Left hindlimb (tissue), 1 donor: ENCODE measurements around the gene SLC22A31.
A peak's percentile ranks its signal among the peaks of the same experiment; 100 is the strongest.
"Not testable (repeated sequence)": the region's sequence is repeated elsewhere in the genome, so short reads cannot be mapped to it uniquely, and the experiment has no call there.

Experiments used
- DNase-seq: peaks from one replicate; pipeline ENCODE4 v3.0.0-alpha.2; 2018

Gene SLC22A31

DNA sequence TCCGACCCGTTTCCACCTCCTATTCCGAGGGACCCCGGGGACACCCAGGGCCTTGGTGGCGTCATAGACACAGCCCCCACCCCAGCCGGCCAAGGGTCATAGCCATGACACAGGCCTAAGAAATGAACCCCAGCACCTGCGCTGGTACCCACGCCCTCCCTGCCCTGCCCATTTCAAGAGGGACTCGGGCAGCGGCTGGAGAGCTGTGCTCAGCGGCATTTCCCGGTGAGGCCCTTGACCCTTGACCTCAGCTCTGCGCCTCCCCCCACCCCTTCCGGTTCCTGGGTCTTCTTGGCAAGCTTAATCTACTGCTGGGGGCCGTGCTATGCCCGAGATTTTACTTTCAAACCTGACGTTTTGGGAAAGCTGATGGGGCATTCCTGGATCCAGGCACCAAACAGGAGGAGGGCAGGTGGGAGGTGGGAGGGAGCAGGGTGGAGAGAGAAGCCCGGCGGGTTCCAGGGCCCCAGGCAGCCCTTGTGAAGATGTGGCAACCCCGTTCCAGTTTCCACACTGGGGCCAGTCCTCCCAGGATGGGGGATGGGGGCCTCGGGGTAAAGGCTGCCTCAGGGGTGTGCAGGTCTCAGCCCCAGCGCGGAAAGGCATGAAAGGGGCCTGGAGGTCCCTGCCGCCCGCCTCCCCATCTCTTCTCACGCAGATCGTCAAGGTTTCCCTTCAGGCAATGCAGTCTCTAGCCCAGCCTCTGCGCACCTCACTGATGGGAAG is at the start of gene SLC22A31:
TSS of gene SLC22A31 (minus strand) at position 414 of the 726 bp plus-strand sequence. CDS start at position 378, 36 bp downstream.
- DNase-seq: no peak

DNA sequence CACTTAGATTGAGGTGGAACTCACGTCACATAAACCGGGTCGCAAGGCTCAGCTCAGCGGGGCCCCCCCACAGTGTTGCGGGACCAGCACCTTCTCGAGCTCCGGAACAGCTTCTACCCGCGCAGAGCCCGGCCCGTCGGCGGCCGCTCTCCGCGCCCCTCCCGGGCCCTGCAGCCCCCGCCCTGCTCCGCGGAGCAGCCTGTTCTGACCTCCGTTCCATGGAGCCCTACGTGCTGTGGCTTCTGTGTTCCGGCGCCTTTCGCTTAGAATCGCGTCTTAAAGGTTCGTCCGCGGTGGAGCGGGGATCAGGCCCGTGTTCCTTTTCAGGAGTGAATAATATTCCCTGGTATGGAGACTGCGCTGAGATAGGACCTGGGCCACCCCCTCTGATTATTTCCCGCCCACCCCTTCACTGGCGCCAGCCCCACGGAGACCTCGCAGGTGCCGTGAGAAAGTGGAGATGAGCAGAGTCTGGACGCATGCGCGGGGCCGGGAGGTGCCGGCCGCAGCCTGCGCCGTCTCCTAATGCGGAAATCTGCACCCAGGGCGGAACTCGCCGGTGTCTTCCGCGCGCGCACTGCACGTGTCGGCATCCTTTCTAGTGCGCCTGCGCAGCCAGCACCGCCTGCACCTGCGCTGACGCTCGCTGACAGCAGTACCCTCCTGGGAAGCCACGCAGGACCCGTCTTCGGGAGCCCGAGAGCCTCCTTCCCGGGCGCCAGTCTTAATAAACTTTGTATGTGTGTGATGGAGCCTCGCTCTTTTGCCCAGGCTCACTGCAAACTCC is 48.1 kb upstream of the SLC22A31 start:
- DNase-seq: no peak

DNA sequence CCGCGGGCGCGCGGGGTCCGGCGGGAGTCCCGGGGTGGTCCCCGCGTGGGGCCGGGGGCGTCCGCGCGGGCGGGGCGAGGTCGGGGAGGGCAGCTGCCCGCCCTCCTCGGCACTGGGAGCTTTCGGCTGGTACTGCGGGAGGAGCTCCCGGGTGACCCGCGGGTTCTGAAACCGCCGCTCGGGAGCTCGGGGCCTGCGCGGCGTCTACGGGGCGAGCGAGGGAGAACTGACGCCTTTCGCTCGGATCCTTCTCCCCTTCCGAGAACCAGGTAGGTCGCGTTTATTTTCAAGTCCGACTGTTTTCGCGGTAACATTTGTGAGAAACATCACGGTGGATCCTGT is 47.4 kb upstream of the SLC22A31 start:
- DNase-seq: not testable (repeated sequence)

DNA sequence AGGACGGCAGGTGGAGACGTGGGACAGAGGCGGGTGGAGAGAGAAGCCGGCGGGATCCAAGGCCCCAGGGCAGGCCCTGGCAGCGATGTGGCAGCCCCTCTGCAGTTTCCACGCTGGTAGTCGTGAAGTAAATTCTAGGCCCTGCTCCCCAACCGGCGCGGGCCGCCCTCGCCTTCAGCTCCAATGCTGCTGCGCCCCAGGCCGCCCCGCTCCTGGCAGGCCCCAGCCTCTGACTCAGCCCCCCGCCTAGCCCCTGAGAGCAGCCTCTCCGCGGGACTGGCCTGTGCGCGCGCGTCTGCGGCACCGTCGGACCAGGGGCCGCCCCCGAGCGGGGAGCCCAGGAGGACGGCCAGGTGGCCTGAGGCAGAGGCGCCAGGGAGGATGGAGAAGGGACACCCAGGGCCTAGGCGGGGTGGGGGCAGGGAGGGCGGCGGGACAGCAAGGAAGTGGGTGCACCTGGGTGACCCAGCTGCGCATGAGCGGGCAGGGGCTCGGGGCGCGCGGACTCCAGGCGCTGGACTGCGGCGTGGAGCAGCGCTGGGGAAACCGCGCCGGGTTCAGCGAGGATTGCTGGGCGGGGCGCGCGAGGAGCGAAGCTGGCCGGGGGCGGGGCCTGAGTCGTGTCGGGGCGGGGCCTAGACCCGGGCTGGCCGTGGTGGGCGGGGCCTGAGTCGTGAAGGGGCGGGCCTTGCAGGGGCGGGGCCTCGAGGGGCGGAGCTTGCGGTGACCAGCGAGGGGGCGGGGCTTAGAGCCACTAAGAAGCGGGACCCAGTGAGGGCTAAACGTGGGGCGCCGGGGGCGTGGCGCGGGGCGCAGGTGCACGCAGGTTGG is 46.8 kb upstream of the SLC22A31 start:
- DNase-seq: peak; percentile 86

DNA sequence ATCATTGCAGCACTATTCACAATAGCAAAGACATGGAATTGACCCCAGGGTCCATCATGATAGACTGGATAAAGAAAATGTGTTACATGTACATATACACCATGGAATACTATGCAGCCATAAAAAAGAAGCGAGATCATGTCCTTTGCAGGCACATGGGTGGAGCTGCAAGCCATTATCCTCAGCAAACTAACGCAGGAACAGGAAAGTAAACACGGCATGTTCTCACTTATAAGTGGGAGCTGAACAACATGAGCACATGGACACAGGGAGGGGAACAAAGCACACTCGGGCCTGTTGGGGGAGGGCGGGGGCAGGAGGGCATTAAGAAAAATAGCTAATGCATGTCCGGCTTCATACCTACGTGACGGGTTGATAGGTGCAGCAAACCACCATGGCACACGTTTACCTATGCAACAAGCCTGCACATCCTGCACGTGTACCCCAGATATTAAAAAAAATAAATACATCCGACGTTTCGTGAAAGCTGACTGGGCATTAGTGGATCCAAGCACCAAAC is 46.1 kb upstream of the SLC22A31 start:
- DNase-seq: no peak

DNA sequence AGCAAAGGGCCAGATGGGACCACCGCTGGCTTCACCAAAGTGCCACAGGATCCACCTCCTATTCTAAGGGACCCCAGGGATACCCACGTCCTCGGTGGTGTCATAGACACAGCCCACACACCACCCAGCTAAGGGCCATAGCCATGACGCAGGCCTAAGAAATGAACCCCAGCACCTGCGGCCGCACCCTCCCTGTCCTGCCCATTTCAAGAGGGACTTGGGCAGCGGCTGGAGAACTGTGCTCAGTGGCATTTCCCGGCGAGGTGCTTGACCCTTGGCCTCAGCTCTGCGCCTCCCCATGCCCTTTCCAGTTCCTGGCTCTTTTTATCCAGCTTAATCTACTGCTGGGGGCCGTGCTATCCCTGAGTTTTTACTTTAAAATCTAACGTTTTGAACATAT is 44.4 kb upstream of the SLC22A31 start:
- no peak for DNase-seq

DNA sequence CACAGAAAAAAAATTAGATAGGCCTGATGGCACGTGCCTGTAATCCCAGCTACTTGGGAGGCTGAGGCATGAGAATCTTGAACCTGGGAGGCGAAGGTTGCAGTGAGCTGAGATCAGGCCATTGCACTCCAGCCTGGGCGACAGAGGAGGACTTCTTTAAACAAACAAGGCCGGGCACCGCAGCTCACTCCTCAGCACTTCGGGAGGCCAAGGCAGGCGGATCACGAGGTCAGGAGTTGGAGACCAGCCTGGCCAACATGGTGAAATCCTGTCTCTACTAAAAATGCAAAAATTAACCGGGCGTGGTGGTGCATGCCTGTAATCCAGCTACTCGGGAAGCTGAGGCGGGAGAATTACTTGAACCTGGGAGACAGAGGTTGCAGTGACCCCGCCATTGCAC is 43.9 kb upstream of the SLC22A31 start:
- DNase-seq: not testable (repeated sequence)

DNA sequence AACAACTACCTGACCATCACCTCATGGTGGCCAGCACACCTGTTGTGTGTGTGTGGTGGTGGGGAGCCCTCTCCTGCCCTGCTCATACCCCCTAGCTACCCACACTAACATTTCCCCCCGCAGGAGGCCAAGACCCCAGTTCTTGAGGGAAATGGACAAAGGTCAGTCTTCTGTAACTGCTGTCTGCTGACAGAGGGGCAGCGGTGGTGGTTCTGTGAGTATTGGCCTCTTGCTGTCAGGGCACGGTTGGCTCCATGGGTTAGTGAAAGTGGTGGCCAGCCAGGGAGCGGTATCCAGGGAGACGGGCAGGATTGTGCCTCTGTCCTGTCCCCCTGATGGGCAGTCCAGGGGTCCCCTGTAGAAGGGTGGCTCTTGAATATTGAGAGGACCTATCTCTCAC is 43.3 kb upstream of the SLC22A31 start:
- no peak for DNase-seq

DNA sequence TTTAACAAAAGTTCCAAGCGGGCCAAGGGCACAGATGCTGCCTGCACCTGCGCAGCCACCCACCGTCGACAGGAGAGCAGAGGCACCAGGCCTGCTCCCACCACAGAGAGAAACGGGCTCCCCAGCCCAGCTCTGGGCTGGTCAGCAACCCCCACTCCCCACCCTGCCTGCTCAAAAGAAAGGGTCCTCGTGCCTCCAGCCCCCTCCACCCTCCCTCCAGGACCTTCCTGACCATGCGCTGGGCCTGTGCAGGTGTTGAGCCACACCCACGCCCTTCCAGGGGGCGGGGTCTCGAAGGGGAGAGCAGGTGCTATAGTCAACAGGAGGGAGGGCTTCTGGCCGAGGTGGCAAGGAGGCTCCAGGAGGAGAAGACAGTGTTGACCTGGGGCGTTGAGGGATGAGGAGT is 42.5 kb upstream of the SLC22A31 start:
- DNase-seq: no peak

DNA sequence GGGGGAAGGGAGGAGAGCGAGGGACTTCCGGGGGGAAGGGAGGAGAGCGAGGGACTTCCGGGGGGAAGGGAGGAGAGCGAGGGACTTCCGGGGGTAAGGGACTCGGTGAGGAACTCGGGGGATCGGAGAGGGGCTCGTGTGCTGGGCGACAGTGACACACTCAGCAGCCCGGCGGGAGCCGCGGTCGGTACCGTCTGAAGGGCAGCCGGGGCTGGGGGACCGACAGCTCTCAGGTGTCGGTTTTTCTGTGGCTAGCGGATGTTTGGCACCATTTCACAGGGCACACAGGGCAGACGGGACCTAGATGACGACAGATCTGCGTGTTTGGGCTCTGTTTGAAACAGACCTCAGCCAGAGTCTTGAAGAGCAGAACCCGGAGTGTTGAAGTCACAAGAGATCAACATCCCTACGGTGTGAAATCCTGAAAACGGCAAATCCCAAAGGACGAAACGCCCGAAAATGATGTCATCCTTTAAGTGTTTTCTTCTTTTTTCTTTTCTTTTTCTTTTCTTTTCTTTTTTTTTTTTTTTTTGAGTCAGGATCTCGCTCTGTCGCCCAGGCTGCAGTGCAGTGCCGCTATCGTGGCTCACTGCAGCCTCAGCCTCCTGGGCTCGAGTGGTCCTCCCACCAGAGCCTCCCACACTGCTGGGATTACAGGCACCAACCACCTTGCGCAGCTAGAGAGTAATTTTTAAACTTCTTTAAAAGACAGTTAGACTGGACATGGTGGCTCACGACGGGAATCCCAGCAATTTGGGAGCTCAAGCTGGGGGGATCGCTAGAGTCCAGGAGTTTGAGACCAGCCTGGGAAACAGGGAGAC is 41.1 kb upstream of the SLC22A31 start:
- DNase-seq: peak; percentile 83

DNA sequence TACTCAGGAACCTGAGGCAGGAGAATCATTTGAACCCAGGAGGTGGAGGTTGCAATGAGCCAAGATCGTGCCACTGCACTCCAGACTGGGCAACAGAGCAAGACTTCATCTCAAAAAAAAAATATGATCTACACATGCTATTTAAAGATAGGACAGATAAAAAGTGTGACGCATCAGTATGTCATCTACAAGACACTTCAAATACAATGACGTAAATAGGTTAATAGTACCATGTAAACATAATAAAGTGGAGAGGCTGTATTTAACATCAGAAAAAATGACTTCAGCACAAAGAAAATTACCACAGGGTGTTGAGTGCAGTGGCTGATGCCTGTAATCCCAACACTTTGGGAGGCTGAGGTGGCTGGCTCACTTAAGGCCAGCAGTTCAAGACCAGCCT is 37.4 kb upstream of the SLC22A31 start:
- DNase-seq: no peak

DNA sequence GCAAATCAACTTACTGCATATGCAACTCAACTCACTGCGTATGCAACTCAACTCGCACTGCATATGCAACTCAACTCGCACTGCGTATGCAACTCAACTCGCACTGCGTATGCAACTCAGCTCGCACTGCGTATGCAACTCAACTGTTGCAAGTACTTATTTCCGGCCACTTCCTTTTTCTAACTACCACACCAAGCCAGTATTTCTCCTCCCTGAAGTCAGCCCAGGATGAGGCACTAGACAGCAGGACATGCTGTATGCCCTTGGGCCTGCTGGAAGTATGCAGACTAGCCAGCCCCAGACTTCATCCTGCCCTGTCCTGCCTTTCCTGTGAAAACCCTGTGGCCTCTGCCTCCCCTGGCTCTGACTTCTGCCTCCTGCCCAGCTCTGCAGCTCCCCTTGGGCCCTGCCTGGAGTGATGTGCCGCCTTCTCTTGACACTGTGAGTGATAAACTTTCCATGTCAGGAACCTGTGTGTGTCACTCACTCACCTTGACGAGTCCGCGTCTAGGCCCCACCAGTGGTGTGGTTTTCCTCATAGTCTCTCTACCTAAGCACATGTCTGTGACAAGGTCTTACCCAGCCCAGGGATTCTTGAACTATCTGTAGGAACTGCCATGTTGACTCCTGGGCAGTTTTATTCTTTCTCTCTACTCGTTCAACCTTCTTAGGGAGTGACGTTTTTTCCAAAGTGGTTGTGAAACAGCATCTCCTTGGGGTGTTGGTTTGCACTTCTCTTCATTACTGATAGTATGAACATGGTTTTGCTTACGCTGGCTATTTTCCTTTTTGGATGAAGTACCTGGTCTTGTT is 33.5 kb upstream of the SLC22A31 start:
- DNase-seq: no peak

DNA sequence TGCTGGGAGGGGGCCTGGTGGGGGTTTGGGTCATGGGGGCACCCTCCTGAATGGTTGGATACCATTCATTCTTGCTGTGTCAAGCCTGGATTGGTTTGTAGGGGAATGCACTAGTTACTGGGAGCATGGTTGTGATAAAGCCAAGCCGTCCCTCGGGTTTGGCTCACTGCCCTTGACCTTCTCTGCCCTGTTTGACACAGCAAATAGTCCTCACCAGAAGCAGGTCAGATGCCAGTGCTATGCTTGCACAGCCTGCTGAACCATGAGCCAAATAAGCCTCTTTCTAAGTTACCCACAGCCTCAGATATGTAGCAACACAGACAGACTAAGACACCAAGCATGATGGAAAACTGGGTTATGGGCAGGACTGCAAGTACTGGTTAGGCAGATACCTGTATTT is 31.8 kb upstream of the SLC22A31 start:
- no peak for DNase-seq

DNA sequence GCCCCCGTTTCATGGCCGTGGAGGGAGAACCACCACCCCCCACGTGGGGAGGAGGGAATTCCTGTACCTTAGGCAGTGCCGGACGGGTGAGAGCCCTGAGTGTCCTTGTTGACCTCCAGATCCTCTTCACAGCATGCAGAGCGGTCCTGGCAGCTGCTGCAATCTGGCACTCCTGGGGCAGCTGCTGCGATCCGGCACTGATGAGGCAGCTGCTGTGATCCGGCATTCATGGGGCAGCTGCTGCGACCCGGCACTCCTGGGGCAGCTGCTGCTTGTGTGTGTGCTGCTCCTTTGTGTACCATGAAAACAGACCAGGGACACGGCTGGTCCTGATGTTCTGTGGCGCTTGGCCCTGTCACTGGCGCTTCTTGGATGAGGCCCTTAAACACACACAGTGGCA is 29.9 kb upstream of the SLC22A31 start:
- DNase-seq: peak; percentile 75

DNA sequence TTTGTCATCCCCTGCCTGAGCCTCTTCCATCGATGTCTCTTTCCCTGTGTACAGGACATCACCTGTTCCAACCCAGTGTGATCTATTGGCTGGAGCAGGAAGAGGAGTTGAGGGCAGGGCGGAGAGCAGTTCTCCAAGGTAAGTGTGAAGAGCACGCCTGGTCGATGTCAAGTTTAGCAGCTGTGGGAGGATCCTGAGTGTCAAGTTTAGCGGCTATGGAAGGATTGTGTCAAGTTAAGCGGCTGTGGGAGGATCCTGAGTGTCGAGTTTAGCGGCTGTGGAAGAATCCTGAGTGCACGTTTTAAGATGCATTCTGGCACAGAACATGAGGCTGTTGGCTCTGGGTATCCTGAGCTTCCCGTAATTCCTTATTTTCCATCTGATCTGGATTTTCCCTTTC is 24.3 kb upstream of the SLC22A31 start:
- no peak for DNase-seq

DNA sequence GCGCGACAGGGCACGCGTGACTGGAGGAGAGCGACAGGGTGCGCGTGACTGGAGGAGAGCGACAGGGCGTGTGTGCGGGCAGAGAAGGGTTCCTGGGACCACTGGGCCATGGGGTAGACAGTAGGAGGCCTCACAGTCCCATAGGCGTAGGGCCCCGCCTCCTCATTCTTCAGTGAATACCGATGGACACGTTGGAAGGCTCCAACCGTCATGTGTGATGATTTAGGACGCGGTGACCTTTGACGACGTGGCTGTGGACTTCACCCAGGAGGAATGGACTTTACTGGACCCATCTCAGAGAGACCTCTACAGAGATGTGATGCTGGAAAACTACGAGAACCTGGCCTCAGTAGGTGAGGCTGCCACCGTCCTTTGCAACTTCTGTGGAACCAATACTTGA is 22.6 kb upstream of the SLC22A31 start:
- no peak for DNase-seq

DNA sequence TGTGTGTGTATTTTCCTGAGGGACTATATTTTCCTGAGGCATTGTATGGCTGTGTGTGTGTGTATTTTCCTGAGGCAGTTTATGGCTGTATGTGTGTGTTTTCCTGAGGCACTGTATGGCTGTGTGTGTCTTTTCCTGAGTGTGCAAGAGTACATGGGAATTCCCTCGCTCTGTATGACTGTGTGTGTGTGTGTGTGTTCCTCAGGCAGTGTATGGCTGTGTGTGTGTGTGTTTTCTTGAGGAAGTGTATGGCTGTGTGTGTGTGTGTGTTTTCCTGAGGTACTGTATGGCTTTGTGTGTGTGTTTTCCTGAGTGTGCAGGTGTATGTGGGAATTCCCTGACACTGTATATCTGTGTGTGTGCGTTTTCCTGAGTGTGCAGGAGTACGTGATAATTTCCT is 21.3 kb upstream of the SLC22A31 start:
- DNase-seq: no peak

DNA sequence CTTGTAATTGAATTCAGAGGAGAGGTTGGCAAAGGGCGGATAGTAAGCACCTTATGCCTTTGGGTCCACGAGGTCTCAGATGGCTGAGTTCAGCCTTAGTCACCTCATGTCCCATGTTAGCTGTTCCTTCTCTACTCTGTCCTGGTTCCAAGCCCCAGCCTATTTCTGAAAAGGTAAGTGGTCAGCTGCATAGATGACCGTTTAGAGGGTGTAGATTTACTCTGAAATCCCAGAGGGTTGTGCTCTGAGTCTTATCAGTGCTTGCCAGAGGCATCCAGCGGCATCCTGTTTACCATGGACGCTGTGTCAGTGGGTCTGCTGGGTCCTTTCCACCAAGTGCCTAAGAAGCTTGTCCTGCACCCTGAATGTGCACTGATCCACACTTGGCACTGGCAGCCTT is 19.0 kb upstream of the SLC22A31 start:
- DNase-seq: no peak

DNA sequence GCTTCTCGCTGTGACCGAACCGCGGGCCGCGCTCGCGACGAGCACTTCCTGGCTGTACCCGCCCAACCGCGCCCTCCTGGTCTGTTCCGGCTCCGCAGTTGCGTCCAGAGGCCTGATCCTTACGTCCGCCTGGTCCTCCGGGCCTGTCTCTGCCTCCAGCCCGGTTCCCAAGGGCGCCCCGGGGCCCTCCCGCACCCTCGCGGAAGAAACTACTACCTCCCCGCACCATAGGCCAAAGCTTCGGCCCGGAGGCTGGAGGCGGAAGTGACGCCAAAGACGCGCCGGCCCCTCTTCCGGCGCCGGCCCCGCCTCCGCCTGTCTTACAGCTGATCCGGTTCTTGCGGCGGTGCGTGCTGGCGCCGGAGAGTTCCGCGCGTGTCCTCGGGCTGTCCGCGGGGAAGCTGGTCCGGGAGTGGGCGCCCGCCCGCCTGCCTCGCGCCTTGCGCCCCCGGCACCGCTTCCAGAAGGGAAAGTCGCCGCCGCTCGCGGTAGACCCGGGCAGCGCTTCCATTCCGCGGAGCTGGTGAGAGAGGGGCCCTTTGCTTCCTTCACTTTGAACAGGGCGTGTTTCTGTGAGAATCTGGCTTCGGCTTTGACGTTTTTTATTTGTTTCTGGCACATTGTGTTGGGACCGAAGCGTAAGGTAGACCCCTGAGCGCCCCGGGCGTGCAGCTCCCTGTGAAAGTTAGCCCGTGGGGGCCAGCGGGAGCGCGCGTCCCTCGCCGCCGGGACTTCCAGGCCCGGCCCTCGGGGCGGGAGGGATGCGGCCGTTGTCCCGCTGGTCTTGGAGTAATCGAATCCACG is 17.3 kb upstream of the SLC22A31 start, which contains the start of gene ZNF778:
TSS of gene ZNF778 (plus strand) at position 316 of the 804 bp plus-strand sequence. CDS start 3,425 bp downstream, outside the sequence.
- DNase-seq: peak; percentile 90

DNA sequence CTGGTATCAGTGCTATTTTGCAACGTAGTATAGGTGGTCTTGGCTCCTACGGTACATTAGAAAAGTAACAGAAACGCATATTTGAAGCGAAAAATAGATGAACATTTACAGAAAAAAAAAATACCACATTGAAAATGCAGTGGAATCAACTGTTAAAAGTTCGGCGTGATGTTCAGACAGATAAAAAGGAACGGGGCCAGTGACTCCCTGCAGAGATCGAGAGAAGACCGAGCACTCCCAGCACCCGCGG is 16.7 kb upstream of the SLC22A31 start:
- DNase-seq: no peak
